Measurements from ENCODE around the gene CAPS. TPM values are rescaled to one million over a fixed set of nuclear protein-coding genes. Genes with fewer than 3 reads are reported as not detected.

CAPS gene
- total RNA-seq, 1 experiment from 2014 or later = 5.3 TPM

GRCh38 chr19:5948752-5949564 lies 34.9 kb downstream of the CAPS start (continued):
- TF ChIP-seq, protein P1, sequence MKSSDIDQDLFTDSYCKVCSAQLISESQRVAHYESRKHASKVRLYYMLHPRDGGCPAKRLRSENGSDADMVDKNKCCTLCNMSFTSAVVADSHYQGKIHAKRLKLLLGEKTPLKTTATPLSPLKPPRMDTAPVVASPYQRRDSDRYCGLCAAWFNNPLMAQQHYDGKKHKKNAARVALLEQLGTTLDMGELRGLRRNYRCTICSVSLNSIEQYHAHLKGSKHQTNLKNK (CRISPR knock-in tag; IDR thresholded peaks at IDR 0.05) = no peak
- TF ChIP-seq EMX1 (CRISPR knock-in tag; IDR thresholded peaks at IDR 0.05) = no peak
- TF ChIP-seq MXD4 (CRISPR knock-in tag; IDR thresholded peaks at IDR 0.05; ENCODE audit: borderline replicate concordance) = no peak
- no peak for TF ChIP-seq USF1 (CRISPR knock-in tag; IDR thresholded peaks at IDR 0.05)
- no peak for TF ChIP-seq ETV6 (CRISPR knock-in tag; IDR thresholded peaks at IDR 0.05)
- TF ChIP-seq CTCF (IDR thresholded peaks at IDR 0.05) = no peak
- TF ChIP-seq OVOL2 (CRISPR knock-in tag; IDR thresholded peaks at IDR 0.05; ENCODE audit: borderline replicate concordance) = no peak
- no peak for TF ChIP-seq ZNF416 (CRISPR knock-in tag; IDR thresholded peaks at IDR 0.05)
- TF ChIP-seq KAT7 (CRISPR knock-in tag; IDR thresholded peaks at IDR 0.05; ENCODE audit: borderline replicate concordance) = no peak

DNA sequence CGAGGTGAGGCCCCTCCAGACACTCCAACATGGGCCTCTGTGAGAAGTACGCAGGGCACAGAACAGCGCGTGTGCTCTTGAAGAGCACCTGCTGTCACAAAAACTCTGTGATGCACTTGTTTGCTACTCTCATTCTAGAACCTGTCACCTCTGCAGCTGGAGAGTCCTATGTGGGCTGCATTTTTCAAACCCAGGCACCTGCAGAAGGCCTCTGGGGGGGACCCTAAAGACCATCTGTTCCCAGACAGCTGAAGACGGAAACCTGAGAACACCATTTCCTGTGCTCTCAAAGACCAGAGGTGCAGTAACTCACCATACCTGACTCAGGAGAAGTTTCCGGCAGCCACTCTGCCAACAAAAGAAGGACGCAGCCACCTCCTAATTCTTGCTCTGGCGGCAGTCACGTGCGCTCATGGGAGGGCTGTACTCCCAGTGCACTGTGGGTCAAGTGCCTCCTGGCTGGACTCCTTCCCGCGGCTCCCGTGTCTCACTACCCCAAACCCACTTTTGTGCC lies 35.8 kb downstream of the CAPS start:
- Mint-ChIP-seq H3K27me3 (ENCODE audit: low read depth) (no peaks in the 10 kb centered on the region; the same call in 1 of the 2 replicates), H3K27ac (peak overlapping the region; percentile 53), H3K36me3 (peaks cover 6% of the 10 kb centered on the region; the same call in 1 of the 2 replicates), H3K9me3 (no peaks in the 10 kb centered on the region), H3K4me3 (no peak overlapping the region; the same call in 1 of the 2 replicates), H3K4me1 (peaks cover 78% of the 10 kb centered on the region)
- no peak for DNase-seq (ENCODE audit: low spot score)
- no peak for ATAC-seq
- ChIA-PET POLR2A (no interaction called here), CTCF (interaction anchor here (1.3 to 9.0 kb wide), 4 partner anchors 18 to 146 kb away, joined by 3 to 95 read pairs (median 19); no protein-coding TSS in a partner anchor)
- TF ChIP-seq FOXK1 (CRISPR knock-in tag; IDR thresholded peaks at IDR 0.05) = no peak
- TF ChIP-seq, protein P2, sequence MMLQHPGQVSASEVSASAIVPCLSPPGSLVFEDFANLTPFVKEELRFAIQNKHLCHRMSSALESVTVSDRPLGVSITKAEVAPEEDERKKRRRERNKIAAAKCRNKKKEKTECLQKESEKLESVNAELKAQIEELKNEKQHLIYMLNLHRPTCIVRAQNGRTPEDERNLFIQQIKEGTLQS (CRISPR knock-in tag; conservative IDR thresholded peaks at IDR 0.05) = no peak
- TF ChIP-seq, protein P3, sequence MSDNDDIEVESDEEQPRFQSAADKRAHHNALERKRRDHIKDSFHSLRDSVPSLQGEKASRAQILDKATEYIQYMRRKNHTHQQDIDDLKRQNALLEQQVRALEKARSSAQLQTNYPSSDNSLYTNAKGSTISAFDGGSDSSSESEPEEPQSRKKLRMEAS (CRISPR knock-in tag; IDR thresholded peaks at IDR 0.05) = no peak
- no peak for TF ChIP-seq MYBL2 (CRISPR knock-in tag; IDR thresholded peaks at IDR 0.05)
- TF ChIP-seq HMGA2 (CRISPR knock-in tag; IDR thresholded peaks at IDR 0.05) = no peak
- no peak for TF ChIP-seq ELF4 (CRISPR knock-in tag; IDR thresholded peaks at IDR 0.05; ENCODE audit: low read depth)
- no peak for TF ChIP-seq TP53 (CRISPR knock-in tag; IDR thresholded peaks at IDR 0.05)
- TF ChIP-seq, protein P4, sequence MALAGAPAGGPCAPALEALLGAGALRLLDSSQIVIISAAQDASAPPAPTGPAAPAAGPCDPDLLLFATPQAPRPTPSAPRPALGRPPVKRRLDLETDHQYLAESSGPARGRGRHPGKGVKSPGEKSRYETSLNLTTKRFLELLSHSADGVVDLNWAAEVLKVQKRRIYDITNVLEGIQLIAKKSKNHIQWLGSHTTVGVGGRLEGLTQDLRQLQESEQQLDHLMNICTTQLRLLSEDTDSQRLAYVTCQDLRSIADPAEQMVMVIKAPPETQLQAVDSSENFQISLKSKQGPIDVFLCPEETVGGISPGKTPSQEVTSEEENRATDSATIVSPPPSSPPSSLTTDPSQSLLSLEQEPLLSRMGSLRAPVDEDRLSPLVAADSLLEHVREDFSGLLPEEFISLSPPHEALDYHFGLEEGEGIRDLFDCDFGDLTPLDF (CRISPR knock-in tag; IDR thresholded peaks at IDR 0.05) = no peak
- no peak for TF ChIP-seq JAZF1 (CRISPR knock-in tag; IDR thresholded peaks at IDR 0.05)
- no peak for TF ChIP-seq NFYB (CRISPR knock-in tag; conservative IDR thresholded peaks at IDR 0.05; ENCODE audit: low read depth)
- no peak for TF ChIP-seq CREB1 (CRISPR knock-in tag; IDR thresholded peaks at IDR 0.05)
- no peak for TF ChIP-seq CREM (CRISPR knock-in tag; IDR thresholded peaks at IDR 0.05)
- no peak for TF ChIP-seq AR (CRISPR knock-in tag; IDR thresholded peaks at IDR 0.05)
